Measurements from ENCODE around the gene UGT1A1.

DNA sequence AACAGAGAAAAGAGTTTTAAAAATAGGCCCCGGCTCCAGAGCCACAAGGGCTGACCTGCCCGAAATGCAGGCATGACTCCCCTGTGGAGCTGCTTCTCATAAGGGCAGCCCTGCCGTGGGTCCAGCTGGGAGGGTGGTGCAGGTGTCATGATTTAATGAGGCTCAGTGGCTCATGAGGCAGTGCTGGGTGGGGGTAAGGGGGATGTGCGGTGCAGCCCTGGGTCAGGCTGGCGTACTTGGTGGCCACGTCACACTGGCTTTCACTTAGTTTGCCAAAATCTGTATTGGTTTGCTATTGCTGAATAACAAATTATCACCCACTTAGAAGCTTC, 60.7 kb downstream of the UGT1A1 start:
- TF ChIP-seq EP300 (IDR thresholded peaks at IDR 0.05) (no peak), CTCF (IDR thresholded peaks at IDR 0.05) (no peak), POLR2AphosphoS5 (IDR thresholded peaks at IDR 0.05) (no peak)
